Placental pericyte (primary cell): Measurements from ENCODE around the gene QRFPR. TPM values are rescaled to one million over a fixed set of nuclear protein-coding genes. Genes with fewer than 3 reads are reported as not detected.

Source experiments
- small RNA-seq: library from RNA; depleted of rRNA; stranded (forward); fragments of <200 nt; gene quantifications from one replicate; pipeline ENCODE3, GENCODE V24; 2012; ENCODE audit warnings: low replicate concordance
- total RNA-seq: library from RNA; depleted of rRNA; stranded (reverse); fragments of >200 nt; gene quantifications from 2 replicates; pipeline ENCODE4 v1.2.3, GENCODE V29; 2012

Gene QRFPR
- not detected in 2 replicates for total RNA-seq

DNA sequence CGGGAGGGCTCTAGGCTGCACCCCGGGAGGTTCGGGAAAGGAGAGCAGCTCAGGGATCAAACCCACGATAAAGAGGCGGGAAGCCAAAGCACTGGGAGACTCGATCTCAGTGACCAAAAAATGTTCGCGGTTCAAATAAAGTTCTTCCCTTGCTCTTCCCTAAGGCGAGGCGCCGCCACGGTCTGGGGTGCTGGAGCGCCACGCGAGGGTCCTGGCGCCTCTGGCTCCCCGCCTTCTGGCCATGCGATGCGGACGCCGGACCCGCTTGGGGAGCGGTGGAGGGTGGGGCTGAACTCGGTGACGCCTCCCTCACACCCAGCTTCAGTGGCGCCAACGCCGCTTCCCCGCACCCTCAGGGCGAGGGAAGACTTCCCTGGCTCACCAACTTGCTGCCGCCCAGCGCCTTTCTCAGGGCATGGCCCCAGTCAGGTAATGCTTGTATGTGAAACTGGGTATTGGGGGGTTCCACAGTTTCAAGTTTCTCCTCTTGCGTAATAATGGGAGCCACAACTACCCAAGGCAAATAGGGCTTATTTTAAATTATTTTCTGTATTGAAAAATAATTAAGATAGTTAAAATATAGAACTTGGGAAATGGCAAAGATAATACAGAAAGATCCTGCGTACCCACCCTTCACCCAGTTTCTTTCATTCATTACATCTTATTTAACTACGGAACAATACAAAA lies at the start of gene QRFPR:
Gene QRFPR, minus strand, starts transcription at position 243 of the 687 bp plus-strand sequence. CDS start 371 bp downstream, outside the sequence.

Small RNA genes within 50 kb of the gene (small RNA-seq; reads per million reads assigned to genes)
- gene RF00019: not detected

Other genes starting within 250 kb of the QRFPR start
- 0.22 and 1.3 TPM in 2 replicates for gene TNIP3, start 216.7 kb downstream of the QRFPR start, total RNA-seq